ENCODE measurements around the gene MYRF. TPM values are rescaled to one million over a fixed set of nuclear protein-coding genes. Genes with fewer than 3 reads are reported as not detected.

MYRF gene
- total RNA-seq, result 1 to 10 TPM; 2.2 to 2.9 TPM

DNA sequence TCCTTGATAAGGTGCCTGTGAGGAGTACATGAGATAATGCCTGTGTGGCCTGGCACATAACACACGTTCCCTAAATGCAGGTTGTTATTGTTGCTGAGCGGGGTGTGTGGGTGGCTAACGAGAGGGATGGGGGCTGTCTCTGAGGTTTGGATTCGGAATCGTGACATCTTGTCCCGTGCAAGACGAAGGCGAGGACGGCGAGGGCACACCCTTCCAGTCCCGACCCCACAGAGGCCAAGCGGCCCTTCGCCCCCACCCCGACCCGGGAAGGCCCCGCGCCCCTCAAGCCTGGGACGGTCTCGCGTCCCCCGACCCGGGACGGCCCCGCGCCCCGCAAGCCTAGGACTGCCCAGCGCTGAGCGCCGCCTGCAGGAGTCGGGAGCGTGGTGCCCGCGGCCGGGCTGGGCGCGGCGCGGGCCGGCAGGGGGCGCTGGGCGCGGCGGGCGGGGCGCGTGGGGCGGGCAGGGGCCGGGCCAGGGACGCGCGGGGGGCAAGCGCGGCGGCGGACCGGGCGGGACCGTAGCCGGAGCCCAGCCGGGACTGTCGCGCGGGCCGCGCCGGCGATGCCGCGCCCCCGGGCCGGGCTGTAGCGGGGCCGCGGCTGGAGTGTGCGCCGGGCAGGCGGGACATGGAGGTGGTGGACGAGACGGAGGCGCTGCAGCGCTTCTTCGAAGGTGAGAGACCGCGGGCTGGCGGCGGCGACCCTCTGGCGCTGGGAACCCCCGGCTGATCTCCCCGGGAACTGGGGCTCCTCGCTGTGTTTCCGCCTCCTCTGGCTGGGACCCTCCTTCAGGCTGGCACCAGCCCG lies at the start of gene MYRF:
MYRF (plus strand) TSS at position 520 of the 808 bp plus-strand sequence; CDS start at position 629, 109 bp downstream.
- H3K27ac Mint-ChIP-seq, result no peak within 1 kb of the TSS
- H3K4me1 Mint-ChIP-seq (ENCODE audit: low read depth), result peaks cover 27% of the 10 kb centered on the region
- DNase-seq (peak; percentile 72 to 76), ATAC-seq (replicated peaks in 1 of 2) (peak; percentile 82 to 91)
- H3K36me3 Mint-ChIP-seq (ENCODE audit: insufficient read depth in 2 of 2), result no peaks in the 10 kb centered on the region
- no peaks in the 10 kb centered on the region for H3K9me3 Mint-ChIP-seq
- peak within 1 kb of the TSS; percentile 78 to 81 for H3K4me3 Mint-ChIP-seq
- H3K27me3 Mint-ChIP-seq (ENCODE audit: low read depth), result peaks cover 30% of the 10 kb centered on the region

DNA sequence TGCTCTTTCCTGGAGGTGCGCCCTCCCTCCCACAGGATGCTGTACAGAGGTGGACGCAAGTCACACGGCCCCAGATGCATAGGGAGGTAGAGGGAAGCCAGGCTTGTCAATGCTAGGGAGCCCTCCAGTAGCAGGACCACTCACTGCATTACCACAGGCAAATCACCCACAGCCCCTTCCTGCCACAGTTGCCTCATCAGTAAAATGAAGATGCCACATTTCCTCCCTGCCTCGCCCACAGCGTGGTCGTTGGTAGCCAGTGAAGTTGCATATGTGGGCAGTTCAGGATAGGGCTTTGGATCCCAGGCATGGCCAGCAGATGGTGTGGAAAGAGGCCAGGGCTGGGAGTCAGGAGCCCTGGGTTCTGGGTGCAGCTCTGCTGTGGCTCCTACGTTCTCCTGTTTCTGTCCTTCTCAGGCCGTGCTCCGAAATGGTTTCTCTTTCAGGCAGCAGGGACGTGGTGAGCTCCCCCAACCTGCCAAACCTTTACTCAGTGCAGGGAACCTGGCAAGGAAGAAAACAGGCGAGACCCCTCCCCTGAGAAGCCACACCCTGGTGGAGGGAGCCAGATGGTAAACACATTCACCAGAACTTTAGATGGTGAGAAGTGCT lies 49.6 kb upstream of the MYRF start:
- no peaks in the 10 kb centered on the region for H3K27me3 Mint-ChIP-seq (ENCODE audit: low read depth)
- ATAC-seq (replicated peaks in 1 of 2), result peak; percentile 36 to 41
- H3K4me1 Mint-ChIP-seq (ENCODE audit: low read depth), result peaks cover 16% of the 10 kb centered on the region
- H3K9me3 Mint-ChIP-seq, result no peaks in the 10 kb centered on the region
- H3K27ac Mint-ChIP-seq, result no peak overlapping the region
- H3K4me3 Mint-ChIP-seq, result peak overlapping the region in 1 of 2 donors; percentile 21
- no peak for DNase-seq
- H3K36me3 Mint-ChIP-seq (ENCODE audit: insufficient read depth in 2 of 2), result no peaks in the 10 kb centered on the region

DNA sequence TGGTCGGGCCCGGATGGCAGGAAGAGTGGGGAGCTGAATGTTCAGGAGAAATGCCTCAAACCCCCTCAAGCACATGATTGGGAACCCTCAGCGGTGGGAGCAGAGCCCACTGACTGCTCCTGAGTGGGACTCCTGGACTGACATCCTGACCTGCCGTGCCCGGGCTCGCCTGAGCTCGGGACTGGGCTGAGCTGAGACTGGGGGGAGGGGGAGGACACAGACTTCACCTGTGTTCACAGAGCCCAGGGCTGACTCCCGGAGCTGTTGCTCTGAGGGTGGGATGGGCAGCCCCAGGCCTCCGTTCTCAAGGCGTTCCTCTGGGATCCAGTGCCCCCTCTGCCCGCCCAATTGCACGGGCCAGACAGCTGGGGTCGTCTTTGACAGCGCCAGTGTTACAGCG lies 47.6 kb upstream of the MYRF start:
- Mint-ChIP-seq H3K27me3 (ENCODE audit: low read depth) (no peaks in the 10 kb centered on the region), H3K4me1 (ENCODE audit: low read depth) (peaks cover 8% of the 10 kb centered on the region), H3K36me3 (ENCODE audit: insufficient read depth in 2 of 2) (no peaks in the 10 kb centered on the region), H3K9me3 (no peaks in the 10 kb centered on the region), H3K27ac (no peak overlapping the region), H3K4me3 (no peak overlapping the region)
- no peak for ATAC-seq (replicated peaks in 1 of 2)
- DNase-seq, result no peak

DNA sequence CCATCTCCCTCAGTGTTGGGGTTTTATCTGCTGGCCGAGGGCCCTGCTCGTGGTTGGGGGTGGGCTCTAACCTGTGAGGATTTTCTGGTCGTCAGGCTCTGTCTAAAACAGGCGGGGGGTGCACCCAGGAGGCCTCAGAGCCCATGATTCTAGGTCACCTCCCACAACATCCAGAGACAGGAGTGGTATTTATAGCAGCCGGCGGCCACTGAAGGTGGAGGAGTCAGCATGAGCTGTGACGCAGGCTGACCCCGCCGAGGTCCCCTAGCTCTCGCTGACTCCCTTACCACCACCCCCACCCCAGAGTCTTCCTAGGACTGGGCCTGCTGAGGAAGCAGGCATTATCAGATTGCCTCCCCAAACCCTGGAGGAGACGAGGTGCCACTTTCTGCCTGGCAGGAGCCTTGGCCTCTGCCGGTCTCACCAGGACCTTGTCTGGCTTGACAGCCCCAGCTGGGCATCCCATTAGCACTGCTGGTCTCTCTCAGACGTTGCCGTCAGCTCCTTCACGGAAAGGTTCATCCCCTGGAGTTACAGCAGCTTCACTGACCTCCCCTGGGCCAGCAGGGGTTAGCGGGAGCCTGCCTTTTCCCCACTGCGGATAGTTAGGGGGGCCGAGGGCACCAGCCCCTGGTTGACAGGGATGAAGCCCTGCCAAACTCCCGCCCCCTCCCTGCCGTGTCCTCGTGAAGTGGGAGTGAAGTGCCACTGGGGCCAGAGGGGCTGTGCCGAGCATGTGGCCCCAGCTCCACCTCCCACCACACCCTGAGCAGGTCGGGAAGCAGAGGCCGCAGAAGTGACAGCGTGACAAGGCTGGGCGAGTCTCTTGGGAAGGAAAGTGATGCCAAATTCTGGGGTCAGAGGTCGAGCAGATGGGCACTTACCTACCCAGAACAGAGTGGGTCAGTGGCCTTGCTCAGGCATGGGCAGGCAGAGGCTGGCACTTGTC lies 45.7 kb upstream of the MYRF start:
- Mint-ChIP-seq H3K27me3 (ENCODE audit: low read depth) (no peaks in the 10 kb centered on the region), H3K27ac (no peak overlapping the region), H3K36me3 (ENCODE audit: insufficient read depth in 2 of 2) (no peaks in the 10 kb centered on the region), H3K9me3 (no peaks in the 10 kb centered on the region), H3K4me1 (ENCODE audit: low read depth) (peaks cover 8% of the 10 kb centered on the region), H3K4me3 (no peak overlapping the region)
- ATAC-seq (replicated peaks in 1 of 2) (no peak), DNase-seq (no peak)

DNA sequence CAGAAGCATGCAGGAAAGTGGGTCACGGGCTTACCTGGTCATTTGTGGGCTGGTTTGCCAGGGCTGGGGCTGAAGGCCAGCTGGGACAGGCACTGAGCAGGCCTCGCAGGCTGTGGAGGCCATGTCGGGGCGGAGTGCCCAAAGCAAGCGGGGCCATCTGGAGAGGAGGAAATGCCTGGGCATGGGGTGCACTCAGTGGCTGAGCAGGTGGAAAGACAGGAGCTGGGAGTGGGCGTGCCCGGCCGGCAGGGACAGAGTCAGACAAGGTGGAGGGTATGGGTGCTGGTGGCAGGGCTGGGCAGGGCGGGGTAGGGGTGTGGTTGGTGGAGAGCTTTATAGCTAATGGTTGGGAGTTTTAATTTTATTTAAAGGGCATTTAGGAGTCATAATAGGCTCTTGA lies 44.9 kb upstream of the MYRF start:
- no peaks in the 10 kb centered on the region for H3K36me3 Mint-ChIP-seq (ENCODE audit: insufficient read depth in 2 of 2)
- DNase-seq (no peak), ATAC-seq (replicated peaks in 1 of 2) (no peak)
- no peak overlapping the region for H3K4me3 Mint-ChIP-seq
- H3K27ac Mint-ChIP-seq, result no peak overlapping the region
- no peaks in the 10 kb centered on the region for H3K27me3 Mint-ChIP-seq (ENCODE audit: low read depth)
- peaks cover 6% of the 10 kb centered on the region for H3K4me1 Mint-ChIP-seq (ENCODE audit: low read depth)
- H3K9me3 Mint-ChIP-seq, result no peaks in the 10 kb centered on the region

DNA sequence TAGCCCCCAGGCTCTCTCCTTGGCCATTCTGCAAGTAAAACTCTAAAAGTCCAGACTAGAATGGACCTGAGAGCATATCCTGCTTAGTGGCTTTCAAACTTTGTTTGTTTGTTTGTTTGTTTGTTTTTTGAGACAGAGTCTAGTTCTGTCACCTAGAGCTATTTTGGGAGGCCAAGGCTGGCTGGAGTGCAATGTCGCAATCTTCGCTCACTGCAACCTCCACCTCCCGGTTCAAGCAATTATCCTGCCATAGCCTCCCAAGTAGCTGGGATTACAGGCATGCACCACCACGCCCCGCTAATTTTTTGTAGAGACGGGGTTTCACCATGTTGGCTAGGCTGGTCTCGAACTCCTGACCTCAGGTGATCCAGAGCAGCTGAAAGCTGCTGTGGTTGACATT lies 43.3 kb upstream of the MYRF start:
- DNase-seq (no peak), ATAC-seq (replicated peaks in 1 of 2) (no peak)
- Mint-ChIP-seq H3K4me1 (ENCODE audit: low read depth) (no peaks in the 10 kb centered on the region), H3K36me3 (ENCODE audit: insufficient read depth in 2 of 2) (no peaks in the 10 kb centered on the region), H3K27me3 (ENCODE audit: low read depth) (no peaks in the 10 kb centered on the region), H3K4me3 (no peak overlapping the region), H3K27ac (no peak overlapping the region), H3K9me3 (no peaks in the 10 kb centered on the region)

DNA sequence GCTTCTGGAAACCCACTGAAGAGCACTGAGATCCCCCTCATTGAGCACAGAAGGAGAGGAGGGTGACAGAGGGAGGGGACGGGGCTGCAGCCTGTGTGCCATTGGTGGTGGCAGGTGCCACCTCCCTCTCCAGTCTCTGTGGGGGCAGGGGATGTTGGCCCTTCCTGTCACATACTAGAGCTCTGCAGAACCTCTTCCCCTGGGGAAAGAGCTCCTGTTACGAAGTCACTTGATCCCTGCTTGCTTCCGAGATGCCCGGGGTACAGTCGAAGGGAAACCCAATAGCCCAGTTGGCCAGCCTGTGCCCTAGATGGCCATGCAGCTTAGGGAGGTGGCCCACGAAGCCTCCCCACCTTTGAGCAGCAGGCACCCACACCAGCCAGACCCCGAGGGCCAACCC lies 42.9 kb upstream of the MYRF start:
- Mint-ChIP-seq H3K4me3 (no peak overlapping the region), H3K27ac (no peak overlapping the region), H3K4me1 (ENCODE audit: low read depth) (no peaks in the 10 kb centered on the region), H3K27me3 (ENCODE audit: low read depth) (no peaks in the 10 kb centered on the region), H3K9me3 (no peaks in the 10 kb centered on the region), H3K36me3 (ENCODE audit: insufficient read depth in 2 of 2) (no peaks in the 10 kb centered on the region)
- no peak for ATAC-seq (replicated peaks in 1 of 2)
- DNase-seq, result no peak

DNA sequence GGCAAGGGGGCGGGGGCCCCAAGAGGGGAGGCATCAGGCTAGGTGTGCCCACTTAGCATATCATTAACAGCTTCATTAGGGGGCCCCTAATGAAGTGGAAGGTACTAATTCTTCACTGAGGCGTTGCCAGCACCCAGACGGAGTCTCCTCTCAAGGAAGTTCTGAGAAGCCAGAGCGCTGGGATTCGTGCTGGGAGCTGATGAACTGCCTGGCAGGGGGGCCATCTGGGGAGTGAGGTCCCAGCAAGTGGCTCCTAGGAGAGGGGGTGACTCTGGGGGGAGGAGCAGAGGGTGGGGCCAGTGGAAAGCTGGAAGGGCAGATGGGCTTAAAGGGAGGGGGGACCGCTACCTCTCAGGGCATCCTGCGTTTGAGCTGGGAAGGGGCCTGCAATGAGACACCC lies 42.4 kb upstream of the MYRF start:
- Mint-ChIP-seq H3K27ac (no peak overlapping the region), H3K4me3 (no peak overlapping the region), H3K27me3 (ENCODE audit: low read depth) (no peaks in the 10 kb centered on the region), H3K36me3 (ENCODE audit: insufficient read depth in 2 of 2) (no peaks in the 10 kb centered on the region), H3K4me1 (ENCODE audit: low read depth) (no peaks in the 10 kb centered on the region), H3K9me3 (no peaks in the 10 kb centered on the region)
- DNase-seq (no peak), ATAC-seq (replicated peaks in 1 of 2) (no peak)

DNA sequence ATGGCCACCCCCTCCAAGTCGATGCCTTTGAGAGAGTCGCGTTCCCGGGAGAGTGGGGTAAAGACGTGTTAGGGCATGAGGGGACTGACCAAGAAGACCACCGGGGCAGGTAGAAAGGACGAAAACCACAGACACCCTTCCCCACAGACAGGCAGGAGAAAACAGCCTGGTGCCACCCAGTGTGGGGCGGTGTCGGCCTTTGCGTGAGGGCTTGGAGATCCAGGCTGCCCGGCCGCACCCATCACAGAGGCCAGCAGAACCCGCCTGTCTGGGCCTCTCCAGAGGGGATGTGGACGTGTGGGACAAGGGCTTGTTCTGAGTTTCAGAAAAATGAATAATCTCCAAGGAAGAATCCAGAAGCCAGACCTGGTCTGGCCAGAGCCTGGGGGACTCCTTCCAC lies 41.4 kb upstream of the MYRF start:
- H3K27me3 Mint-ChIP-seq (ENCODE audit: low read depth), result peaks cover 2% of the 10 kb centered on the region
- H3K36me3 Mint-ChIP-seq (ENCODE audit: insufficient read depth in 2 of 2), result no peaks in the 10 kb centered on the region
- H3K27ac Mint-ChIP-seq, result no peak overlapping the region
- H3K4me1 Mint-ChIP-seq (ENCODE audit: low read depth), result no peaks in the 10 kb centered on the region
- no peak for ATAC-seq (replicated peaks in 1 of 2)
- no peak for DNase-seq
- H3K9me3 Mint-ChIP-seq, result no peaks in the 10 kb centered on the region
- H3K4me3 Mint-ChIP-seq, result no peak overlapping the region

DNA sequence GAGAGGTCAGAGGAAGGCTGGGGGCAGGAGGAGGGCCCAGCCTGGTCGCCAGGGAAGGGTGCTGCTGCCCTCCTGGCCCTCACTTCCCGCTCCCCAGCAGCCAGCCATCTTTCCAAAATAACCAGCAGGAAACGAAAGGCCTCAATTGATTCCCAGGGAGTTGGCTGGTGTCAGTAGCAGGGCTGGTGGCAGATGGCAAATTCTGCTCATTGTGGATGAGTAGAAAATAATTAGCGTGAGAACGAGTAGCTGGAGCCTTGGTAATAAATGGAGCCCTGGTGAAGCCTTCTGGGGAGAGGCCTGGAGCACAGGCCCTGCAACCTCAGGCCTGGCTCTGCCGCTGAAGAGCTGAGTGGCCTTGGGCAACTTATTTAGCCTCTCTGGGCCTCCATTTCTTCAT lies 40.9 kb upstream of the MYRF start:
- Mint-ChIP-seq H3K36me3 (ENCODE audit: insufficient read depth in 2 of 2) (no peaks in the 10 kb centered on the region), H3K27ac (no peak overlapping the region), H3K27me3 (ENCODE audit: low read depth) (peaks cover 6% of the 10 kb centered on the region), H3K4me3 (no peak overlapping the region), H3K9me3 (no peaks in the 10 kb centered on the region), H3K4me1 (ENCODE audit: low read depth) (no peaks in the 10 kb centered on the region)
- DNase-seq (no peak), ATAC-seq (replicated peaks in 1 of 2) (no peak)

DNA sequence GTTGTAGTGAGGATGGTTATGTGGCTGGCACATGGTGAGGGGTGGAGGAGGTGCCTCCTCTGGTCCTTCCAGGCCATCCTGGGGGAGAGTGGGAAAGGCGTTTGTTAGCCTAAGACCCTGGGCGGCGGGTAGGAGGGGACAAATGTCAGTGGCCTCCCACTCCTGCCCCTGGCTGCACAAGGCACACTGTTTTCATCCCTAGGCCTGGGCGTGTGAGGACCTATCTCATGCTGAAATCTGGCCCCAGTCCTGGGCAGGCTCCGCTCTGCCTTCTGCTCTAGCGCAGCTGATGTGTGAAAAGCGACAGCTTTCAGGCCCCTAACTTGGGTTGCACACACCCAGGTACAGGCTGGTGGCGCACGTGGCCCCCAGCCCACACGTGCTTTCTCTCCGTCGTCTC lies 40.1 kb upstream of the MYRF start:
- DNase-seq (no peak), ATAC-seq (replicated peaks in 1 of 2) (no peak)
- Mint-ChIP-seq H3K4me1 (ENCODE audit: low read depth) (no peaks in the 10 kb centered on the region), H3K9me3 (no peaks in the 10 kb centered on the region), H3K27ac (no peak overlapping the region), H3K36me3 (ENCODE audit: insufficient read depth in 2 of 2) (no peaks in the 10 kb centered on the region), H3K4me3 (no peak overlapping the region), H3K27me3 (ENCODE audit: low read depth) (peaks cover 6% of the 10 kb centered on the region)

DNA sequence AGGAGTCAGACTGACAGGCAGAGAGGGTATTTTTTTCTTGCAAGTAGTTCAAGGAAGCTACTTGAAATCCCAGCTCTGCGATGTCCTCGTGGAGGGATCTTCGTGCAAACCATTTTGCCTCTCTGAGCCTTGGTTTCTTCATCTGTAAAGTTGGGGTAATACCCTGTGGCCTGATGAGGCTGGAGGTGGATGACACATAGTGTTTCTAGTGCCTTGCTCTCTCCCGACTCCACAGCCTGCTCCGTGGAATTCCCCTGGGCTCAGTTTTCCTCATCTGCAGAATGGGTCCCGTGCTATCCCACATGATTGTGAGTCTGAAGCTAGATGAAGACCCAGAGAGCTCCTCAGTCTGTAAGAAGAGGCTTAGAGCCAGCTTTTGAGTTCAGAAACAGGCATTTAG lies 39.6 kb upstream of the MYRF start:
- H3K9me3 Mint-ChIP-seq, result no peaks in the 10 kb centered on the region
- H3K27me3 Mint-ChIP-seq (ENCODE audit: low read depth), result peaks cover 6% of the 10 kb centered on the region
- H3K36me3 Mint-ChIP-seq (ENCODE audit: insufficient read depth in 2 of 2), result no peaks in the 10 kb centered on the region
- H3K27ac Mint-ChIP-seq, result no peak overlapping the region
- H3K4me3 Mint-ChIP-seq, result no peak overlapping the region
- DNase-seq (no peak), ATAC-seq (replicated peaks in 1 of 2) (no peak)
- no peaks in the 10 kb centered on the region for H3K4me1 Mint-ChIP-seq (ENCODE audit: low read depth)

DNA sequence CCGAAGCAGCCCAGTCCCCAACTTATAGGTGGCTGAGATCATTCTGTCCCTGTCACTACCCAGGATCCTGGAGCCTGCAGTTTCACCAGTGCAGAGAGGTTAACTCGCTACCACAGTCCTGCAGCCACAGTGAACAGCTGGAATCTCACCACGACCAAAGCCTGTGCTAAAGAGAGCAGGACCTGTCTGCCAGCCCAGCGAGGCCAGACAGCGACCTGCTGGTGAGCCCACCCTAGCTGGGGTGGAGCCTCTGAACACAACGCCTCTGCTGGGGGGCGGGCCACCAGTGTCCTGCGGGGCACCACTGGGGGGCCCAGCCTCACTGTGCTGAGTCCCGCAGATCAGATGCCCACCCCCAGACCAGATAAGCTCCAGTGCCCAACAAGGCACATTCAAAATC lies 39.0 kb upstream of the MYRF start:
- H3K27me3 Mint-ChIP-seq (ENCODE audit: low read depth), result peaks cover 6% of the 10 kb centered on the region
- no peaks in the 10 kb centered on the region for H3K36me3 Mint-ChIP-seq (ENCODE audit: insufficient read depth in 2 of 2)
- no peak overlapping the region for H3K27ac Mint-ChIP-seq
- no peak overlapping the region for H3K4me3 Mint-ChIP-seq
- no peak for ATAC-seq (replicated peaks in 1 of 2)
- H3K9me3 Mint-ChIP-seq, result no peaks in the 10 kb centered on the region
- DNase-seq, result no peak
- no peaks in the 10 kb centered on the region for H3K4me1 Mint-ChIP-seq (ENCODE audit: low read depth)
